RWPE2 (cell line): Measurements from ENCODE around the gene CENPM.

Experiments
- ATAC-seq: fragments of 200-7000 bp; cut with Tn5 transposase; 3 replicates; pipeline ENCODE4 v1.9.1; 2021; ENCODE audit warnings: low read depth
- DNase-seq: peaks from one replicate; pipeline ENCODE4 v3.0.0-alpha.2; 2020; ENCODE audit warnings: low spot score
- H3K27ac ChIP-seq: fragments of 450-650 bp; 2 replicates; pipeline ENCODE4 v1.5.1; 2017; ENCODE audit warnings: mild to moderate bottlenecking; ENCODE audit not compliant: poor library complexity, severe bottlenecking
- H3K27me3 ChIP-seq: fragments of 250-450 bp; sonication (Bioruptor Pico); 2 replicates; pipeline ENCODE4 v1.5.1; 2021; ENCODE audit warnings: mild to moderate bottlenecking, moderate library complexity; ENCODE audit not compliant: insufficient read depth, poor library complexity, severe bottlenecking
- H3K36me3 ChIP-seq: fragments of 250-450 bp; sonication (Bioruptor Pico); 2 replicates; pipeline ENCODE4 v1.5.1; 2020; ENCODE audit warnings: low read depth, mild to moderate bottlenecking, moderate library complexity
- H3K4me1 ChIP-seq: fragments of 250-450 bp; sonication (Bioruptor Pico); 2 replicates; pipeline ENCODE4 v1.5.1; 2021; ENCODE audit warnings: mild to moderate bottlenecking, moderate library complexity; ENCODE audit not compliant: insufficient read depth, poor library complexity, severe bottlenecking
- H3K4me3 ChIP-seq: fragments of 250-450 bp; sonication (Bioruptor Pico); 2 replicates; pipeline ENCODE4 v1.5.1; 2021; ENCODE audit warnings: mild to moderate bottlenecking, moderate library complexity; ENCODE audit not compliant: severe bottlenecking
- H3K9me3 ChIP-seq: fragments of 250-450 bp; sonication (Bioruptor Pico); 2 replicates; pipeline ENCODE4 v1.5.1; 2021; ENCODE audit warnings: mild to moderate bottlenecking, moderate library complexity; ENCODE audit not compliant: severe bottlenecking
- TF ChIP-seq, protein P1 (sequence below): fragments of 450-650 bp; IDR thresholded peaks from one replicate; pipeline ENCODE4 v1.5.1; 2017; ENCODE audit warnings: mild to moderate bottlenecking, moderate library complexity; ENCODE audit not compliant: poor library complexity, severe bottlenecking

Gene CENPM

GRCh38 chr22:41910050-41911000 lies 36.6 kb downstream of the CENPM start:
- H3K27ac ChIP-seq, result no peak overlapping the region
- TF ChIP-seq, protein P1, sequence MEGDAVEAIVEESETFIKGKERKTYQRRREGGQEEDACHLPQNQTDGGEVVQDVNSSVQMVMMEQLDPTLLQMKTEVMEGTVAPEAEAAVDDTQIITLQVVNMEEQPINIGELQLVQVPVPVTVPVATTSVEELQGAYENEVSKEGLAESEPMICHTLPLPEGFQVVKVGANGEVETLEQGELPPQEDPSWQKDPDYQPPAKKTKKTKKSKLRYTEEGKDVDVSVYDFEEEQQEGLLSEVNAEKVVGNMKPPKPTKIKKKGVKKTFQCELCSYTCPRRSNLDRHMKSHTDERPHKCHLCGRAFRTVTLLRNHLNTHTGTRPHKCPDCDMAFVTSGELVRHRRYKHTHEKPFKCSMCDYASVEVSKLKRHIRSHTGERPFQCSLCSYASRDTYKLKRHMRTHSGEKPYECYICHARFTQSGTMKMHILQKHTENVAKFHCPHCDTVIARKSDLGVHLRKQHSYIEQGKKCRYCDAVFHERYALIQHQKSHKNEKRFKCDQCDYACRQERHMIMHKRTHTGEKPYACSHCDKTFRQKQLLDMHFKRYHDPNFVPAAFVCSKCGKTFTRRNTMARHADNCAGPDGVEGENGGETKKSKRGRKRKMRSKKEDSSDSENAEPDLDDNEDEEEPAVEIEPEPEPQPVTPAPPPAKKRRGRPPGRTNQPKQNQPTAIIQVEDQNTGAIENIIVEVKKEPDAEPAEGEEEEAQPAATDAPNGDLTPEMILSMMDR, result no peak
- H3K27me3 ChIP-seq, result peaks cover 50% of the 10 kb centered on the region
- H3K4me1 ChIP-seq, result no peaks in the 10 kb centered on the region
- no peaks in the 10 kb centered on the region for H3K9me3 ChIP-seq
- peaks cover 7% of the 10 kb centered on the region; the same call in 1 of the 2 replicates for H3K36me3 ChIP-seq
- ATAC-seq (peak; percentile 13), DNase-seq (no peak)
- peak overlapping the region; percentile 0 for H3K4me3 ChIP-seq

GRCh38 chr22:41909310-41910049 lies 37.5 kb downstream of the CENPM start:
- peaks cover 46% of the 10 kb centered on the region for H3K27me3 ChIP-seq
- H3K4me3 ChIP-seq, result no peak overlapping the region

GRCh38 chr22:41908411-41909309 lies 38.3 kb downstream of the CENPM start:
- TF ChIP-seq, protein P1, result no peak
- Histone ChIP-seq H3K4me1 (no peaks in the 10 kb centered on the region), H3K4me3 (no peak overlapping the region), H3K27me3 (peaks cover 40% of the 10 kb centered on the region), H3K9me3 (no peaks in the 10 kb centered on the region), H3K36me3 (peaks cover 22% of the 10 kb centered on the region), H3K27ac (no peak overlapping the region)
- ATAC-seq (no peak; the same call in 1 of the 3 replicates), DNase-seq (no peak)

More at GRCh38 chr22:41909310-41910049, 37.5 kb downstream of the CENPM start:
- DNase-seq (no peak), ATAC-seq (no peak; the same call in 2 of the 3 replicates)
- TF ChIP-seq, protein P1, result no peak
- Histone ChIP-seq H3K36me3 (peaks cover 14% of the 10 kb centered on the region), H3K27ac (no peak overlapping the region), H3K4me1 (no peaks in the 10 kb centered on the region), H3K9me3 (no peaks in the 10 kb centered on the region)

DNA sequence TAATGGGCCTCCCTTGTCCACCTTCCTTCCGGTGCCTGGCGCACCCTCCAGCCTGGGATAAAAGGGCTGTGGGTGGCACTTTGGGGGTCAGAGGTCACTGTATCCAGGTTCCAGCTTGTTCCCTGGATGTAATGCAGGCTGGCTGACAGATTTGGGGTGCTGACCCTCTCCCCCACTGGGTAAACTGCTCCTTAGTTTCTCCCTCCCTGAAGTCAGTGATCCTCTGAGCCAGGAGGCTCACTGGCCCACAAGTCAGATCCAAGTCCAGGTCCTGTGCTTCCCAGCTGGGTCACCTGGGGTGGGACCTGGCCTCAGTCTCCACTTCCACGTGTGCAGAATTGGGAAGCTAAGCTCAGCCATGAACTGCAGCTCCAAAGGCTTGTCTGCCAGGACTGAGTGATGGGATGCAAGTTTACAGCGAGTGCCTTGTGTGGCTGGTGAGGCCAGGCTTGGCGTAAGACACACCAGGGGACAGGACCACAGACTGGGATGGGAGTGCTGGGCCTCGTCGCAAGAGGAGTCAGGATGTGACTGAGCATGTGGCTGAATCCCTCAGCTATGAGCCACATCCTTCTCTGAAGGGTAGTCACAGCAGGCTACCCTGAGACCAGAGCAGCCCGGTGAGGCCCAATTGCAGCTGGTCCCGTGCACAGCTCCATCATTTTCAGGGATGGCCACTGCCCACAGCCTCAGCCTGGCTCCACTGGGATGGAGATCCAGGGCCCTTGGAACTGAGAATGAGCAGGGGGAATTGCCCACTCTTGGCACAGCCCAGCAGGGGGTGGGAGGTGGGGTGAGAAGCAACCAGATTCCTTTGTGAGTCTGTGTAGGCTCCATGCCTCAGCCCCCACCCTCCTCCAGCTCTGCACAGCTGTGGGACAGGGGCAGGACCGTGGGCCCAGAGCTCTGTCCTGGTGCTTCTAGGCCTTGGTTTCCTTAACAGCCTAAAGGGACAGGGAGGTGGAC lies 39.2 kb downstream of the CENPM start:
- Histone ChIP-seq H3K27ac (no peak overlapping the region), H3K9me3 (no peaks in the 10 kb centered on the region), H3K27me3 (peaks cover 31% of the 10 kb centered on the region), H3K36me3 (peaks cover 31% of the 10 kb centered on the region), H3K4me1 (no peaks in the 10 kb centered on the region), H3K4me3 (no peak overlapping the region)
- DNase-seq, result no peak
- TF ChIP-seq, protein P1, result no peak
- ATAC-seq, result peak; percentile 11; the same call in 2 of the 3 replicates
